ENCODE measurements around the gene IL4I1. TPM values are rescaled to one million over a fixed set of nuclear protein-coding genes. Genes with fewer than 3 reads are reported as not detected.

IL4I1 gene
- polyA plus RNA-seq, 3 donors, result 3.2 to 7.2 (median 3.9) TPM

DNA sequence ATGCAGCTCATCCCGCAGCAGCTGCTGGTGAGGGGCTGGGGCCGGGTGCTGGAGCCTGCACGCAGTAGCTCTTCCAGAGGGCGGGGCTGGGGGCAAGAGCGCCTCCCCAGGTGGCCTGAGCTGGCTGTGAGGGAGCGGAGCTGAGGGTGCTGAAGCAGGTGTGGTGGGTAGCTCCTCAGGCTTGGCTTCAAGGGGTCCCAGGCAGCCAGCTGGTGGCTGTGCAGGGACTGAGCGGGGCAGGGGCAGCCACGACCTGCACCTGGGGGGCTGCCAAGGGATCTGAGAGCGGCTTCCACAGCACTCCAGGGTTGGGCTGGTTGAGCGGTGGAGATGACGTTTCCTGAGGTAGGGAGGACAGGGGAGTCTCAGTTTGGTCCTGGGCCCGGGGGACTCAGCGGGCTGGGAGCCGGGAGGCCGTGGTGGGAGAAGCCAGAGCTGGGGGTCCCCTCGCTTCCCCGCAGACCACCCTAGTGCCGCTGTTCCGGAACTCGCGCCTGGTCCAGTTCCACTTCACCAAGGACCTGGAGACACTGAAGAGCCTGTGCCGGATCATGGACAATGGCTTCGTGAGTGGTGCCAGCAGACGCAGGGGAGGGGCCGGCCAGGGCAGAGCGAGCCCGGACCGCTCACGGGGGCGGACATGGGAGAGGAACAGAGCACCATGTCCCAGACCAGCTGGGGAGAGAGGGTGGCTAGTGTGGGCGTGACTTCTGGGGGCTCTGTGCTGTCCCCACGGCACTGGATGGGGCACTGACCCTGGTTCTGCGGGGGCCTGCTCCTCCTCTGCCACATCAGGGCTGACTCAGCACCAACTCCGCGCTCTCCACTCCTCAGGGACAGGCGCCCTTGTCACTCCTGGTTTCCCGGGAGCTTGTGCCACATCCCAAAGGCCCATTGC, 38.4 kb downstream of the IL4I1 start:
- no peak for DNase-seq (ENCODE audit: extremely low read depth in 1 of 11, low read depth in 9 of 11, low spot score in 4 of 11)

DNA sequence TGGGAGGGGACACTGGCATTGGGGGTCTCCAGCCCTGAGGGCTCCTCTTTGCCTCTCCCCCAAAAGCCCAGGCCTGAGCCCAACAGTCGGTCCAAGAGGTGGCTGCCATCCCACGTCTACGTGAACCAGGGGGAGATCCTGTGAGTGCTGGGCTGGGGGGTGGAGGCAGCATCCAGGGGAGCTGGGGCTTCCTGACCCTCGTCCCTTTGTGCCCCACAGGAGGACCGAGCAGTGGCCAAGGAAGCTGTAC, 38.9 kb downstream of the IL4I1 start:
- no peak for DNase-seq (ENCODE audit: extremely low read depth in 1 of 11, low read depth in 9 of 11, low spot score in 4 of 11)

DNA sequence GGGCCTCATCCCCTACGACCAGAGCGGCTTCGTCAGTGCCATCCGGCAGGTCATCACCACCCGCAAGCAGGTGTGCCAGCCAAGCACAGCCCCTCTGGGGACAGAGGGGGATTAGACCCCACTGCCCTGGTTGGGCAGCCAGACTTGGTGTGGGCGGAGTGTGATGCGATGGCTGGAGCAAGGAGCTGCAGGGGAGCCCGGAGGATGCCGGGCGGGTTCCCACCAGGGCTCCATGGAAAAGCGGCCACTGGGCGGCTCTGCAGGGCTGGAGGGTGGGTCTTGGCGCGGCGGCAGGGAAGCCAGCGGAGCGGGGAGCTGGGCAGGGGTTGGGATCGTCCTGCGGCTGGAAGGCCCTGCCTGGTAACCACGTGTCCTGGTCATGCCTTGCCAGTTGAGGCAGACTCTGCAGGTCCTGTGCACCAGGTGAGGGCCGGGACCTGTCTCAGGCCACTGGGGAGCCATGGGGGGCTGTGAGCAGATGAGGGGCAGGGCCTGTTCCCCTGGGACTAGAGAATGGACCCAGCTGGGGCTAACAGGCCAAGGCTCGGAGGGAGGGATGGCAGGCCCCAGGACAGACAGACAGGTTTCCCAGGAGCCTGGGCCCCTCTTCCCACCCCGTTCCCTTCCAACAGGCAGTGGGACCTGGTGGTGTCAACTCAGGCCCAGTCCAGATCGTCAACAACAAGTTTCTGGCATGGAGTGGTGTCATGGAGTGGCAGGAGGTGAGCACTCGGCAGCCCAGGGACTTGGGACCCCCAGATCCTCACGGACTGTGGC, 39.4 kb downstream of the IL4I1 start:
- DNase-seq (ENCODE audit: extremely low read depth in 1 of 11, low read depth in 9 of 11, low spot score in 4 of 11), result no peak

DNA sequence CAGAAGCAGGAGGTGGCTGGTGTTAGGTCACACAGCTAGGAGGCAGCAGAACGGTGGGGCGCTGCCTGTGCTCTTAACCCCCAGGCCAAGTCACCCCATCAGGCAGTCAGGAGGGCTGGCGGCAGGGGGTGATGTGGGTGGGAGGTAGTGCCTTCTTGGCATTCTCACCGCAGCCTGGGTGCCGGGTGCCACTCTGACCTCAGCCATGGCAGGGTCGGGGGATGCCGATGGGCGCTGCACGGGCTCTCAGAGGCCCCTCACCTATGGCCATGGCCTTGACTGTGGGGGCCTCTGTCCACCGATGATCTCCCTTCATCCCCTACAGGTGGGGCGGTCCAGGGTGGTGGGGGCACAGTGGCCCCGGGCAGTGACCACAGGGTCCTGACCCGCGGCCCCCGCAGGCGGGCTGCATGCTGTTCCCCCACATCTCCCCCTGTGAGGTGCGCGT, 40.1 kb downstream of the IL4I1 start:
- DNase-seq (ENCODE audit: extremely low read depth in 1 of 11, low read depth in 9 of 11, low spot score in 4 of 11), result no peak

DNA sequence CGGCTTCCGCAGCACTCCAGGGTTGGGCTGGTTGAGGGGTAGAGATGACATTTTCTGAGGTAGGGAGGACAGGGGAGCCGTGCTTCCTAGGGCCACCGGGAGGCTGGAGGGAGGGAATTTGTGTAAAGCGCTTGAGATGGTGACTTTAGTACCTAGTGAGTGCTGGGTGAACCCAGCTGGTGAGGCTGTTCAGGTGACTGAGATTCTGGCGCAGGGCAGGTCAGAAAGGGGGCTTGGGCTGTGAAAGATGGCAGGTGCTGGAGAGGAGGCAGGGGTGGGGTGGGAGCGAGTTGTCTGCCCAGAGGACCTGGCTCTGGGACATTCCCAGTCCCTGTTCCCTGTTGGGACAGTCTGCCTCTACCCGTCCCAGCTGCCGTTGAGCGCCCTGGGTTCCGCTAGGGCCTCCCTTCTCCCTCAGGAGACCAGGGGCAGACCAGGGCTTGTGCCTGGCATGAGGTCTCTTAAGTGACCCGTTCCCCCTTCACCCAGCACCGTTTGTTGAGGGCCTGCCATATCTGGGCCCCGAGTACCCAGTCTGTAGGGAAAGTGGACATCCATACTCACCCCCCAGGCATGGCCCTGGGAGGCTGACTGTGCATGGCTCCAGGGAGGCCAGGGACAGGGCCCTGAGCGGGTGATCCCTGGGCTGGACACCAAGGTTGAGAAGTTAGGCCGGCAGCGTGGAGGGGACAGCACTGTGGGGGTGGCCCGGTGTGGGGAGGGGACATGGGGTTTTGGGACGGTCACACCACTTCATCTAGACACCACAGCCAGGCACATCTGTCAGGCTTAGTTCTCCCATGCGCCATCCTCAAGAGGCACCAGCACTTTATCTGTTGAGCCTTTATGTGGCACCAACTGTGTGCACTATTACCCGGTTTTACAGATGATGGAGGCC, 40.8 kb downstream of the IL4I1 start:
- DNase-seq (ENCODE audit: extremely low read depth in 1 of 11, low read depth in 9 of 11, low spot score in 4 of 11), result no peak

DNA sequence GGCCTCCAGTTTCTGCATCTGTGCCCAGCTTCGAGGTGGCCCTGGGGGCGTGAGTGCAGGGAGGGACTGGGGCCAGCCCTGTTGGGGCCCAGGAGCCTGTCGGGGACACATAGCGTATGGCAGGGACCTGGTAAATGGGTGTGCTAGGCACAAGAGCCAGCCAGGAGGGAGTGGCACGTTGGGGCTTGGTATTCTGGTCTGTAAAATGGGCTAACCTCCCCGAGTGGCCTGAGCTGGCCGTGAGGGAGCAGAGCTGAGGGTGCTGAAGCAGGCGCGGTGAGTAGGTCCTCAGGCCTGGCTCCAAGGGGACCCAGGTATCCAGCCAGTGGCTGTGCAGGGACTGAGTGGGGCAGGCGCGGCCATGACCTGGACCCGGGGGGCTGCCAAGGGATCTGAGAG, 41.4 kb downstream of the IL4I1 start:
- DNase-seq (ENCODE audit: extremely low read depth in 1 of 11, low read depth in 9 of 11, low spot score in 4 of 11), result no peak

DNA sequence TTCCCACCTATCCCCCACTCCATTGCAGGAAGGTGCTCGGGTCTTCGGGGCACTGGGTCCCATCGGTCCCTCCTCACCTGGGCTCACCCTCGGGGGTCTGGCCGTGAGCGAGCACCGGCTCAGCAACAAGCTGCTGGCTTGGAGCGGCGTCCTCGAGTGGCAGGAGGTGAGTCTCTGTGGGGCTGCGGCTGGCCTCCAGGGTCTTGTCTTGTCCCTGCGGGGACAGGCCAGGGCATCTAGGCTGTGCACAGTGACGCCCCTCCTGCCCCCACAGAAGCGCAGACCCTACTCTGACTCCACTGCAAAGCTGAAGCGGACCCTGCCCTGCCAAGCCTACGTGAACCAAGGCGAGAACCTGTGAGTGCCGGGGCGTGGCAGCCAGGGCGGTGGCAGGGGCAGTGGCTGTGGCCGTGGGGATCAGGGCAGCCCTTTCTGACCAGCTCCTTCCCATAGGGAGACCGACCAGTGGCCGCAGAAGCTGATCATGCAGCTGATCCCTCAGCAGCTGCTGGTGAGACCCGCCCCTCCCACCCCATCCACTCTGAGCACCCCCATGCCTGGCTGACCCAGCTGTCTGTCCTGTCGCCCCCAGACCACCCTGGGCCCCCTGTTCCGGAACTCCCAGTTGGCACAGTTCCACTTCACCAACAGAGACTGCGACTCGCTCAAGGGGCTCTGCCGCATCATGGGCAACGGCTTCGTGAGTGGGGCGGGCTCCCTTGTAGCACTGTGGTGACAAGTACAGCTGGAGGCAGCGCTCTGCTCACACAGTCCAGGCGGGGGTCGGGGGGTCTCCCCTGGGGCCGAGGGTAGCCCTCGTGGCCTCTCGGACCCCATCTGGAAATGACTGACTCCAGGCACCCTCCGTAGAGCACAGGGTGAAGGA, 42.1 kb downstream of the IL4I1 start:
- no peak for DNase-seq (ENCODE audit: extremely low read depth in 1 of 11, low read depth in 9 of 11, low spot score in 4 of 11)

DNA sequence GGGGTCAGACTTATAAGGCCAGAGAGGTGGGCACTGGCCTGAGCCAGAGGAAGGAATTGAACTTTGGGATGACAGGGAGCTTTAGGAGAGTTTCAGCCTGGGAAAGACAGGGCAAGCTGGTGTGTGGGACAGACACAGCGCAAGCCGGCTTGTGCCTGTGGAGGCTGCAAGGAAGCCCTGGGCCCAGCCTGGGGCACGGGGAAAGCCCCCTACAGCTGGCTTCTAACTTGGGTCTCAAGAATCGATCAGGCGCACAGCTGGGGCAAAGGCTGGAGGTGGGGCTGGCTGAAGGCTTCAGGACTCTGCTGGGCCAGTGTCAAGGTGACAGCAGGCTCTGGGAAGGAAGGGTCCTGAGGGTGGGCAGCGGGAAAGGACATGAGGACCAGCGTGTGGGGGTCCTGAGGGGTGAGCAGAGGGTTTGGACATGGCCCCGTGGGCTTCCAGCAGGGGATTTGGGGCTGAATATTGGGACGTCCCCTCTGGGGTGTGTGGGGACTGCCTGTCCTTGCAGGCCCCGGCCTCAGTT, 42.8 kb downstream of the IL4I1 start:
- DNase-seq (ENCODE audit: extremely low read depth in 1 of 11, low read depth in 9 of 11, low spot score in 4 of 11), result no peak

DNA sequence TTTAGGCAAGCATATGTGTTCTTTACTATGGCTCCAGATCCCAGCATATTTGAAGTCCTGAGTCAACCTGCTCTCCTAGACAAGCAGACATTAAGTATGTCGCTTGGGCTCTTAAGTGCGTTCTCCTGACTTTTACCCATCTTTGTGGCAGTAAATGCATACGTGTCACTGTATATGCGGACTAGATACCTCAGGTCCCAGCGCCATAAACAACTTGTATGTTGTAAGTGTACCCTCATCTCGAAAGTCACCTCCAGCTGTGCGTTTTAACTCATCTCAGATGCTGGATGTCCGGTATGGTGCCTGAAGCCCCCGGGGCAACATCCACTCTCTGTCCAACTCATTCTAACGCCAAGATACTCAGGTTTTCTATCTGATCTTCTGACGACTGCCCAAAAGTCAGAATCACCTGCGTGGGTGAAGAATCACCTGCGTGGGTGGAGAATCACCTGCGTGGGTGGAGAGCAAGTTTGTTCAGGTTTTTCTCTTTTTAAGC, 44.0 kb downstream of the IL4I1 start:
- no peak for DNase-seq (ENCODE audit: extremely low read depth in 1 of 11, low read depth in 9 of 11, low spot score in 4 of 11)

DNA sequence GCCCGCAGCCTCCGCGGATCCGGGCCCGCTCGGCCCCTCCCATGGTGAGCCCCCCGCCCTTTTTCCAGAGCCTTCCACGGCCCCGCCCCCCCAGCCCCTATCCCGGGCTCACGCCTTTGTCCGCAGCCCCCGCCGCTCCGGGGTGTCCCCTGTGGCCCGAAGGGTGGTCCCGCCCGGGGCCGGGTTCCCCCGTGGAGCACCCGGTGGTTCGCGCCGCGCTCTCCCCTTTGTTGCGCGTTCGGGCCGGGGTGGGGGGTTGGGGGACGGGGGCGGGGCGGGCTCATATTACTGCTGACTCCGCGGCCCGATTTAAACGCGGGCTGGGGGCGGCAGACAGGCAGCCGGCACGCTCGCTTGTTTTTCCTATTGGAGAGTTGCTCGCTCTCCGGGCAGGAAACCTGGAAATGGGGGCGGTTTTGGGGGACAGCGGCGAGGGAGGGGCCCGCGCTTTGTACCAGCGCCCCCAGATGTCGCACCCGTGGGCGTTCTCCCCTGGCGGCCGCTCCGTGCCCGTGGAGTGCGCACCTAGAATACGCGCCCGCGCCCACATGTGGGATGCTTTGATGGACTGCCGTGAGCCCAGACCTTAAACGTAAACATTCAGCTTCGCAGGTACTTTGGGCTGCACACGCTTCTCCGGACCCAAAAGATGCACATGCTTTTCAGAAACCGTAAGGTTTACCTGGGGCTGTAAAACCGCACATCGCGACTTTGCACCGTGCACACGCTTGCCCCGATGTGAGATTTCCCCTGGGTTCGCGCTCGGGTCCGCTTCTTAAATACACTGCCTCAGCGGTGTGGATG, 45.0 kb downstream of the IL4I1 start:
- no peak for DNase-seq (ENCODE audit: extremely low read depth in 1 of 11, low read depth in 9 of 11, low spot score in 4 of 11)

DNA sequence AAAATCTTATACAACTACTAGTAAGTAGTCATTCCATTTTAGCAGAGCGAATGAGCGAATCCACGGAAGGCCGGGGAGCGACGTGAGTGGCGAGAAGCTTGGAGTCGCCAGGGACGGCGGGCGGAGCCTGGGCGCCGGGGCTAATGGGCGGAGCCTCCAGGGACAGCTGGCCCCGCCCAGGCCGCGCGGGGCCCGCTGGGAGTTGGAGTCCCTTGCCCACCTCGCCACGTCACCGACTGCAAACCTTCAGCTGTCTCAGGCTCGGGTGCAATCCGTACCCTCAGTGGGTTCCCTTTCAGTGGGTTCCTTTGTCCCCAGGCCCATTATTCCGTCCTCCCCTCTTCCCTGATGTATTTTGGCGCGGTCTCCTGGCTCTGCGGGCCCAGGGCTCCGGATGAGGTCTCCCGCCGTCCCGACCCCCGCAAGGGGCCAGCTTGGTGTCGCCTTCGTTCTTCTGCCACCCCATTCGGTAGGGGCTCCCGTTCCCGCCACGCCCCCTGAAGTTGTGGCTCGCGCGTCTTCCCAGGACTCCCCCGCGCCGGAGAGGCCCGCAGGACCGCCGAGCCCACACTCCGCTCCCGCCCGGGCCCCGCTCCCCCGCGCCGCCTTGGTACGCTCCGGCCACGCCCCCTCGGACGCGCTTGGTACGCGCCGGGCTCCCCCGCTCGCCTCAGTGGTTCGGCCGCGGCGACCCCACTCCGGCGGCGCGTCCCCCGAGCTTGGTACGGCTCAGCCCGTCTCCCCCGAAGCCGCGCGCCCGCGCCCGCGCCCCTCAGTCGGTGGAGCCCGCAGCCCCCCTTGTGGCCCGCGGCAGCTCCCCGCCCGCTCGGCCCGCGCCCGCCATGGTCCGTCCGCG, 46.0 kb downstream of the IL4I1 start, which contains the start of gene PTOV1:
Gene PTOV1, plus strand, starts transcription at position 673 of the 856 bp plus-strand sequence.
- DNase-seq (ENCODE audit: extremely low read depth in 1 of 11, low read depth in 9 of 11, low spot score in 4 of 11), result peak; percentile 74 to 90 (median 86)

DNA sequence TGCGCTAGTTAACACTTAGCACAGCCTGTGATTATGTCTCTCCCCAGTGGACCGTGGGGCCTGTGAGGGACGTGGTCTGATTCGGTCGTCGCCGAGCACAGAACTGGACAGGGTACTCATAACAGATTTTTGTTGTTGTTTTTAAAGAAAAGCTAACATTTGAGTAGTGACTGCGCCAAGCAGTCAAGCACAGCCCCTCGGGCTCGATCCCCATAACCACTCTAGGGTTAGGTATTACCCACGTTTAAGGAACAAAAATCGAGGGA, 46.5 kb downstream of the IL4I1 start:
- no peak for DNase-seq (ENCODE audit: extremely low read depth in 1 of 11, low read depth in 9 of 11, low spot score in 4 of 11)

DNA sequence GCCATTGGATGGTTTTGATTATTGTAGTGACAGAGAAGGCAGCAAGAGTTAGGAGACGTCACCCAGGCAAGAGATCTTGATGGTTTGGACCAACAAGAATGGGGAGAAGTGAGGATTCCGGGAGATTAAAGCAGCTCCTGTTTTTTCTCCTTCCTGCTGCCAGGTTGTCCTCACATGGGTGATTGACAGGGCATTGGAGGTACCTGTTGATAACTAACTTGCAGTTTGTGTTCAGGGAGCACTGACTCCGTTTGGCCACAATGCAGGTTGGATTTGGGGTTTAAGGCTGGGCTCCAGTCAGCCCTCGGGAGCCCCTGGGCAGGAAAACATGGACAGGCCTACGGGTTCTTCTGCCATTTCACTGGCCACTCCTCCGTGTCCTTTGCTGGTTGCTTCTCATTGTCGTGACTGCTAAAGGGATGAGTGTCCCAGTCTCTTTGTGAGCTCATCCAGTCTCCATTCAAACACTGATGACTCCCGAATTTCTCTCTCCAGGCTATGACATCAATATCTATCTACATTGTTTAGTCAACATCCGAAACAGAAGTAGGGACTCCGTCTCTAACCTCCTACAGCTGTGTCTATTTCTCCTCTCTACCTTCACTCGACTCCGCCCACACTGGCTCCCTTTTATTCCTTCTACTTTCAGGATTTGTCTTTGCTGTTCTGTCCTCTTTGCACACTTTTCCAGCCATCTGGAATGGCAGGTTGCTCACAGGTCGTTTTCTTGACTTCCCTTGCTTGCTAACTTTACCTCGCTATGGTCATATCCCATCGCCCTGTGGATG, 47.1 kb downstream of the IL4I1 start:
- no peak for DNase-seq (ENCODE audit: extremely low read depth in 1 of 11, low read depth in 9 of 11, low spot score in 4 of 11)

DNA sequence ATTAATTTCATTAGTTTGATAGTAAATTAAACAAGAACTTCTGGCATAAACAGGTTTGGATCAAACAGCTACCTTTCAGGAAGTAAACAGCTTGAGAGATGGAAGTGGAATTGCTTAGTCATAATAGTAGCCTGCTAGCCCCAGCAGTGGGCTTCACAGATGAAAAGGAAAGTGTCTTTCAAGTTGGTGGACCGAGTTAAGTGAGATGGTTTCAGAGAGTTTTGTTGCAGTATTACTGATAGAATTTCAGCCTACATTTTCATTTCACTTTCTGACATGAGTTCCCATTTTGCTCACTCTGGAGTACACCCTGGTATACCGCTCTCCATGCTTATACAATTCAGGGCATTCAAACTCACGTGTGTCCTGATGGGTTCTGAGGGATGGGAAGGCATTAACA, 47.7 kb downstream of the IL4I1 start:
- DNase-seq (ENCODE audit: extremely low read depth in 1 of 11, low read depth in 9 of 11, low spot score in 4 of 11), result no peak

DNA sequence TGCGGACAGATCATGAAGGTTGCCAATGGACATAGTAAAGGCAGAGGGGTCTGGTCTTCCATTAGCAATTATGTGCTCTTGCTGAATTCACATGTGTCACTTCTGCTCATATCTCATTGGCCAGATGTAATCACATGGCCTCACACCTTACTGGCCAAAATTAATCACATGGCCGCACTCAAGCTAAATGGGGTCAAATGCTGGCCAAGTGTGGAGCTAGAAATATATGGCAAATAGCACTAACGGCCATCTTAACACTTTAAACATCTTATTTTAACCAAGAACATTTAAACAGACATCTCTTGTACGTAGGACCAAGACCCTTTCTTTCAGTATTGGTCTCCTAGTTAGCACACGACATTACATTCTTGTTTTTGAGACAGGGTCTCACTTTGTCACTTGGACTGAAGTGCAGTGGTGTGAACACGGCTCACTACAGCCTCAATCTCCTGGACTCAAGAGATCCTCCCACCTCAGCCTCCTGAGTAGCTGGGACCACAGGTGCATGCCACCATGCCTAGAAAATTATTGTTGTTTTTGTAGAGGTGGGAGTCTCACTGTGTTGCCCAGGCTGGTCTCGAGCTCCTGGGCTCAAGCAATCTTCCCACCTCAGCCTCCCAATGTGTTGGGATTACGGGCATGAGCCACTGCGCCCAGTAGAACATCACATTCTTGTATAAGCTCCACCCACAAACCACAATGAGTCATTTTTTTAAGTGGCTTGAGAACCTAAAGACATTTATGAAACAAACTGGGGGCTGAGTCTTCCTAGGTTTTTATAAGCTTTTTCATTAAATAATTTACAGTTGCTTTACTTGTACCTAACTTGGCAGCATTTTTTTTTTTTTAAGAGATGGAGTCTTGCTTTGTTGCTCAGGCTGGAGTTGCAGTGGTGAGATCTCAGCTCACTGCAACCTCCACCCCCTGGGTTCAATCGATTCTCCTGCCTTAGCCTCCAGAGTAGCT, 48.7 kb downstream of the IL4I1 start:
- DNase-seq (ENCODE audit: extremely low read depth in 1 of 11, low read depth in 9 of 11, low spot score in 4 of 11), result no peak
